GM12891 (cell line): ENCODE data around the gene NEIL3.

Source experiments
- DNase-seq: peaks from one replicate; pipeline ENCODE4 v3.0.0; 2011; ENCODE audit warnings: low spot score; ENCODE audit not compliant: insufficient read length
- FAIRE-seq: peaks from 2 replicates; lab custom pipeline; 2011; peaks lifted over from hg19 to GRCh38; lab: Jason Lieb, UNC
- PAX5 ChIP-seq: IDR thresholded peaks from 2 replicates; pipeline ENCODE4 v1.6.1; 2011; ENCODE audit warnings: low read length, moderate library complexity, mild to moderate bottlenecking; ENCODE audit not compliant: insufficient read depth, severe bottlenecking
- POLR2A ChIP-seq: IDR thresholded peaks from 2 replicates; pipeline ENCODE4 v1.6.1; 2011; ENCODE audit warnings: low read depth, low read length, control low read depth
- POLR2AphosphoS5 ChIP-seq: IDR thresholded peaks from 2 replicates; pipeline ENCODE4 v1.6.1; 2011; ENCODE audit warnings: low read depth, low read length, control low read depth
- POU2F2 ChIP-seq: IDR thresholded peaks from 2 replicates; pipeline ENCODE4 v1.6.1; 2011; ENCODE audit warnings: low read depth, mild to moderate bottlenecking, control low read depth, low read length, moderate library complexity
- SPI1 ChIP-seq: IDR thresholded peaks from 2 replicates; pipeline ENCODE4 v1.6.1; 2011; ENCODE audit warnings: low read depth, low read length, control low read depth
- TAF1 ChIP-seq: IDR thresholded peaks from 2 replicates; pipeline ENCODE4 v1.6.1; 2011; ENCODE audit warnings: low read depth, low read length, control low read depth

Gene NEIL3

GRCh38 chr4:177385576-177386277, 76.1 kb downstream of the NEIL3 start:
- FAIRE-seq (no peak), DNase-seq (no peak)

DNA sequence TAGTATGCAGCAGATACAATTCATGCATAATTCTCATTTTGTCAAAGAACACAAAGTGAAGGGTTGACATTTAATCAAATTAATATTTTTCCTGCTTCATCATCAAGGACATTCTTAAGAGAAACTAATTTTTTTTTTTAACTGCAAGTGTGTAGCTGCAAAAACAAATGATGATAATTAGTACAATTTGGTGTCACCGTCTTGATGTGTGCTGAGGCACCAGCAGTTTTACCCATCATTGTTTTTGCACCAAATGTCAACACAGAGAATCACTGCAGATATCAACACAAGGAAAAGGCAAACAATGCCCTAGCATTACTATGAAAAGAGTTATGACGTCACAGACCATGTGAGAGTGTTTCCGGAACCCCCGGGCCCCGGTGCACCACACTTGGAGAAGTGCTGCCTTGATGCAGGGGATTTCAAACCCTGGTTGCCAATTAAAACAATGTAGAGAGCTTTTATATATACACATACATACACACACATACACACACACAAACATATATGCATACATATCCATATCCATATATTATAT, 76.7 kb downstream of the NEIL3 start:
- no peak for DNase-seq
- no peak for TF ChIP-seq PAX5
- TF ChIP-seq POLR2AphosphoS5, result no peak
- TF ChIP-seq SPI1, result no peak
- no peak for TF ChIP-seq TAF1
- no peak for TF ChIP-seq POLR2A
- FAIRE-seq, result no peak

More at GRCh38 chr4:177385576-177386277, 76.1 kb downstream of the NEIL3 start:
- TF ChIP-seq TAF1 (no peak), POU2F2 (no peak), POLR2A (no peak), SPI1 (no peak), POLR2AphosphoS5 (no peak), PAX5 (no peak)

DNA sequence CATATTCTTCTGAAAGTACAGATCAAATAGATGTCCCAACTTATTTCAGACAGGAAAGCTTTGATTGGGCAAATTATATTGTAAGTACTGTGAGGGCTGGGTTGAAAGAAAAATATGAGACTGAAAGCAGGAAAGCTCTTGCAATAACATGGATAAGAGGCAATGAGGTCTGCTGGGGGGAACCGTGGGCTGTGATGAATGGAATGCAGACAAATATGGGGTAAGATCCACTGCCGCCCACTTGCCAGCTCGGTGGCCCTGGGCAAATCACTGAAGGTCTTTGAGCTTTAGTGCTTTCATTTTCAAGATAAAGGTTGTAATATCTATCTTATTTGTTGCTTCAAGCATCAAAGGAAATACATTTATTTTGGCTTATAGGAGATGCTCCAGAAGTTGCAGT, 81.6 kb downstream of the NEIL3 start:
- FAIRE-seq (no peak), DNase-seq (no peak)
- no peak for TF ChIP-seq POU2F2
- no peak for TF ChIP-seq POLR2A
- TF ChIP-seq TAF1, result no peak
- TF ChIP-seq POLR2AphosphoS5, result no peak
- no peak for TF ChIP-seq PAX5
- no peak for TF ChIP-seq SPI1

DNA sequence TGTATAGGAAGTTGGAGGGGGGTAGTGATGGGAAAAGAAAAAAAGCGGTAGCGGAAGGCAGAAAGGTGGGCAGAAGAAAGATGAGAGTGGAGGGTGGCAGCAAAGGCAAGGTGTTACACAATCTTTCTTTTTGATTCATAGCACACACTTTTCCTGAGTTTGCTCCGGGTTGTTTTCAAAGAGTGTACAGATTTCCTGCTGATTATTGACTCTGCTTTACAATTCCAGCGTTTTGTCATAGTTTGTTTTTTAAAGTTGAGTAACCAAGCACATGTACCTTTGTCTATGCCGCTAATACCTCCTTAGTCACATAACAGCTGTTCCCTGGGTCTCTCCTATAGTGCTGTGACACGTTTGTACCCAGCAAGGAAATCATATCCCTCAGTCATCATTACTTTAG, 82.3 kb downstream of the NEIL3 start:
- no peak for TF ChIP-seq POLR2AphosphoS5
- TF ChIP-seq POU2F2, result no peak
- no peak for TF ChIP-seq TAF1
- TF ChIP-seq POLR2A, result no peak
- TF ChIP-seq PAX5, result no peak
- no peak for TF ChIP-seq SPI1
- DNase-seq (no peak), FAIRE-seq (no peak)

- FAIRE-seq (no peak), DNase-seq (no peak)
- no peak for TF ChIP-seq TAF1
- TF ChIP-seq POU2F2, result no peak
- TF ChIP-seq SPI1, result no peak
- TF ChIP-seq POLR2A, result no peak
- no peak for TF ChIP-seq POLR2AphosphoS5
Observed at GRCh38 chr4:177393236-177393635, 83.6 kb downstream of the NEIL3 start.

GRCh38 chr4:177396352-177396751, 86.7 kb downstream of the NEIL3 start:
- FAIRE-seq, result no peak
- no peak for DNase-seq
- TF ChIP-seq POLR2AphosphoS5, result no peak
- no peak for TF ChIP-seq TAF1
- TF ChIP-seq POLR2A, result no peak
- no peak for TF ChIP-seq PAX5
- no peak for TF ChIP-seq POU2F2
- no peak for TF ChIP-seq SPI1

- FAIRE-seq, result no peak
- no peak for TF ChIP-seq PAX5
- TF ChIP-seq SPI1, result no peak
- TF ChIP-seq POLR2AphosphoS5, result no peak
- no peak for TF ChIP-seq TAF1
- TF ChIP-seq POU2F2, result no peak
- no peak for TF ChIP-seq POLR2A
- DNase-seq, result no peak
Observed at GRCh38 chr4:177400030-177400429, 90.4 kb downstream of the NEIL3 start.

DNA sequence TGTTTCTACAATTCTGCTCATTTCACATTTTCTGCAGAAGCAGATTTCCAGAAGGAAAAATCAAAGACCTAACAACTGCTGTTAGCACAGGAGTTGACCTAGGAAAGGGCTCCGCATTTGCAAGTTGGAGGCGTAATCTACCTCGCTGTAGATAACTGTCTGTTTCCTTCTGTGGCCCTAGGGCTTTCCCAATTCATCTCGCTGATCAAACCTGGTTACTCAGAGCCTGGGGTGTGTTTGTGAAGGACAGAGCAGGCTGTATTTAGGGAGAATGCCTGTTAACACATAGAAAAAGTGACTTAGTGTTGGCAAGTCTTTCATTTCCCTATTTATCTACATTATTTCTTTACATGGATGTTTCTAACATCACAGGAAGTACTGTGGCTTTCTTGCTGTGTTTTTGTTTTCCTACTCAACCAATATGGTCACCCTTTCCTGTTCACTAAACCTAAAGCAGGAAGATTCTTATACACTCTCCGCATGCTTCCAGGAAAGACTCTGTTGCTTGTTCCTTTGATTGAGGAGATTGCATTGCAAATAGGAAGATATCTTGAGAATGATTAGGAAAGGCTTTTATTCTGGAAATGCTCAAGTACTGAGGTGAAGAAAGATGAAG, 92.1 kb downstream of the NEIL3 start:
- no peak for DNase-seq
- no peak for FAIRE-seq
- TF ChIP-seq POLR2A (no peak), TAF1 (no peak), POLR2AphosphoS5 (no peak), SPI1 (no peak), PAX5 (no peak), POU2F2 (no peak)

DNA sequence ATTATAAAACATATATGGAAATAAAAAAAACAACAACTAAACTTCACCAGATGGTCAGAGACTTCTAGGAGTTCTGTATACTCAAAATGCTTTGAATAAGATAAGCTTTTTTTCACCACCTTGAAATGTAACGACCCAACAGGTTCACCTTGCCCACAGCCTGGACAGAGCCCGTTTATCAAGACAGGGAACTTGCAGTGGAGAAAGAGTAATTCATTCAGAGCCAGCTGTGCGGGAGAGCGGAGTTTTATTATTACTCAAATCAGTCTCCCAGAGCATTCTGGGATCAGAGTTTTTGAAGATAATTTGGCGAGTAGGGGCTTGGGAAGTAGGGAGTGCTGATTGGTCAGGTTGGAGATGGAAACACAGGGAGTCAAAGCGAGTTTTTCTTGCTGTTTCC, 94.1 kb downstream of the NEIL3 start:
- DNase-seq (no peak), FAIRE-seq (no peak)
- TF ChIP-seq POLR2A (no peak), SPI1 (no peak), TAF1 (no peak), PAX5 (no peak), POLR2AphosphoS5 (no peak), POU2F2 (no peak)

- FAIRE-seq (no peak), DNase-seq (no peak)
- TF ChIP-seq POLR2A (no peak), SPI1 (no peak), POU2F2 (no peak), POLR2AphosphoS5 (no peak), TAF1 (no peak), PAX5 (no peak)
Observed at GRCh38 chr4:177404342-177404741, 94.7 kb downstream of the NEIL3 start.
